ENCODE measurements around the gene PSMC6. TPM values are rescaled to one million over a fixed set of nuclear protein-coding genes. Genes with fewer than 3 reads are reported as not detected.

Gene PSMC6
- 58.2 to 76.9 TPM (median 66.4 TPM) in 3 replicates for total RNA-seq
- long read RNA-seq, transcript PSMC6-201 (14 exons, 2,188 nt), result major isoform, 112 of 127 reads
- long read RNA-seq, partial matches to known transcripts, result 0 of 127 reads
- long read RNA-seq, other reads (novel, unspliced or antisense), result 15 of 127 reads

- Mint-ChIP-seq H3K9me3 (ENCODE audit: low read depth) (no peaks in the 10 kb centered on the region), H3K4me3 (ENCODE audit: unreplicated experiment) (peak within 1 kb of the TSS; percentile 100), H3K27ac (ENCODE audit: unreplicated experiment) (peak within 1 kb of the TSS; percentile 100), H3K27me3 (ENCODE audit: low read depth) (no peaks in the 10 kb centered on the region), H3K4me1 (ENCODE audit: low read depth) (peaks cover 50% of the 10 kb centered on the region), H3K36me3 (ENCODE audit: low read depth) (peaks cover 15% of the 10 kb centered on the region)
- no peak for TF ChIP-seq CTCF (IDR thresholded peaks at IDR 0.05)
- no peak for DNase-seq (ENCODE audit: low spot score)
Measured at GRCh38 chr14:52706724-52707706, at the start of gene PSMC6. Gene PSMC6 (plus strand): TSS chr14:52707200. CDS start chr14:52707220, 20 bp downstream.

- Mint-ChIP-seq H3K9me3 (ENCODE audit: low read depth) (no peaks in the 10 kb centered on the region), H3K27me3 (ENCODE audit: low read depth) (no peaks in the 10 kb centered on the region), H3K4me3 (ENCODE audit: unreplicated experiment) (no peak overlapping the region), H3K36me3 (ENCODE audit: low read depth) (peaks cover 15% of the 10 kb centered on the region), H3K27ac (ENCODE audit: unreplicated experiment) (no peak overlapping the region), H3K4me1 (ENCODE audit: low read depth) (no peaks in the 10 kb centered on the region)
- no peak for TF ChIP-seq CTCF (IDR thresholded peaks at IDR 0.05)
- no peak for DNase-seq (ENCODE audit: low spot score)
Measured at GRCh38 chr14:52660325-52660724, 46.7 kb upstream of the PSMC6 start.

- Mint-ChIP-seq H3K9me3 (ENCODE audit: low read depth) (no peaks in the 10 kb centered on the region), H3K27me3 (ENCODE audit: low read depth) (no peaks in the 10 kb centered on the region), H3K4me3 (ENCODE audit: unreplicated experiment) (no peak overlapping the region), H3K4me1 (ENCODE audit: low read depth) (no peaks in the 10 kb centered on the region), H3K27ac (ENCODE audit: unreplicated experiment) (no peak overlapping the region), H3K36me3 (ENCODE audit: low read depth) (peaks cover 16% of the 10 kb centered on the region)
- no peak for TF ChIP-seq CTCF (IDR thresholded peaks at IDR 0.05)
- no peak for DNase-seq (ENCODE audit: low spot score)
Measured at GRCh38 chr14:52660832-52661231, 46.2 kb upstream of the PSMC6 start.

- no peak for DNase-seq (ENCODE audit: low spot score)
- Mint-ChIP-seq H3K4me1 (ENCODE audit: low read depth) (no peaks in the 10 kb centered on the region), H3K27me3 (ENCODE audit: low read depth) (no peaks in the 10 kb centered on the region), H3K9me3 (ENCODE audit: low read depth) (no peaks in the 10 kb centered on the region), H3K36me3 (ENCODE audit: low read depth) (peaks cover 16% of the 10 kb centered on the region), H3K27ac (ENCODE audit: unreplicated experiment) (no peak overlapping the region), H3K4me3 (ENCODE audit: unreplicated experiment) (no peak overlapping the region)
- TF ChIP-seq CTCF (IDR thresholded peaks at IDR 0.05), result no peak
Measured at GRCh38 chr14:52661314-52661713, 45.7 kb upstream of the PSMC6 start.

GRCh38 chr14:52663850-52664249 lies 43.1 kb upstream of the PSMC6 start:
- peaks cover 14% of the 10 kb centered on the region for H3K36me3 Mint-ChIP-seq (ENCODE audit: low read depth)
- DNase-seq (ENCODE audit: low spot score), result no peak
- no peak overlapping the region for H3K27ac Mint-ChIP-seq (ENCODE audit: unreplicated experiment)
- H3K27me3 Mint-ChIP-seq (ENCODE audit: low read depth), result no peaks in the 10 kb centered on the region
- no peak for TF ChIP-seq CTCF (IDR thresholded peaks at IDR 0.05)
- no peaks in the 10 kb centered on the region for H3K9me3 Mint-ChIP-seq (ENCODE audit: low read depth)
- H3K4me1 Mint-ChIP-seq (ENCODE audit: low read depth), result no peaks in the 10 kb centered on the region
- no peak overlapping the region for H3K4me3 Mint-ChIP-seq (ENCODE audit: unreplicated experiment)
